Ectodermal cell (in vitro differentiated cells): ENCODE measurements around the gene EMSY. TPM values are rescaled to one million over a fixed set of nuclear protein-coding genes. Genes with fewer than 3 reads are reported as not detected.
"Not testable (repeated sequence)": the region's sequence is repeated elsewhere in the genome, so short reads cannot be mapped to it uniquely, and the experiment has no call there.

ENCODE experiments used
- H3K27ac ChIP-seq: 2 replicates; pipeline ENCODE4 v1.7.0; 2013; ENCODE audit warnings: mild to moderate bottlenecking, low read depth, low read length; ENCODE audit not compliant: insufficient read depth, poor library complexity, severe bottlenecking
- H3K27me3 ChIP-seq: 2 replicates; pipeline ENCODE4 v1.7.0; 2013; ENCODE audit warnings: mild to moderate bottlenecking, low read length; ENCODE audit not compliant: insufficient read depth, control insufficient read depth, poor library complexity, severe bottlenecking
- H3K36me3 ChIP-seq: one replicate; pipeline ENCODE4 v1.7.0; 2013; ENCODE audit warnings: low read length; ENCODE audit not compliant: control insufficient read depth, insufficient read depth
- H3K4me1 ChIP-seq: one replicate; pipeline ENCODE4 v1.7.0; 2013; ENCODE audit warnings: low read length; ENCODE audit not compliant: control insufficient read depth, insufficient read depth
- H3K4me3 ChIP-seq: 2 replicates; pipeline ENCODE4 v1.7.0; 2013; ENCODE audit warnings: low read depth, low read length, control low read depth; ENCODE audit not compliant: insufficient read depth
- H3K9me3 ChIP-seq: 2 replicates; pipeline ENCODE4 v1.7.0; 2013; ENCODE audit warnings: mild to moderate bottlenecking, low read length, moderate library complexity; ENCODE audit not compliant: control insufficient read depth
- WGBS, 2 experiments: methylation state at CpG; one replicate each; pipeline ENCODE4 v1.1.7; 2013; ENCODE audit warnings: missing lambda C conversion rate in 2 of 2; 5-methylcytosine and 5-hydroxymethylcytosine counted together
- polyA plus RNA-seq, 4 experiments: library from polyadenylated mRNA; stranded (reverse); fragments of 50-300 nt; gene quantifications; one replicate each; pipeline ENCODE4 v1.2.3, GENCODE V29; 2013

EMSY gene, protein sequence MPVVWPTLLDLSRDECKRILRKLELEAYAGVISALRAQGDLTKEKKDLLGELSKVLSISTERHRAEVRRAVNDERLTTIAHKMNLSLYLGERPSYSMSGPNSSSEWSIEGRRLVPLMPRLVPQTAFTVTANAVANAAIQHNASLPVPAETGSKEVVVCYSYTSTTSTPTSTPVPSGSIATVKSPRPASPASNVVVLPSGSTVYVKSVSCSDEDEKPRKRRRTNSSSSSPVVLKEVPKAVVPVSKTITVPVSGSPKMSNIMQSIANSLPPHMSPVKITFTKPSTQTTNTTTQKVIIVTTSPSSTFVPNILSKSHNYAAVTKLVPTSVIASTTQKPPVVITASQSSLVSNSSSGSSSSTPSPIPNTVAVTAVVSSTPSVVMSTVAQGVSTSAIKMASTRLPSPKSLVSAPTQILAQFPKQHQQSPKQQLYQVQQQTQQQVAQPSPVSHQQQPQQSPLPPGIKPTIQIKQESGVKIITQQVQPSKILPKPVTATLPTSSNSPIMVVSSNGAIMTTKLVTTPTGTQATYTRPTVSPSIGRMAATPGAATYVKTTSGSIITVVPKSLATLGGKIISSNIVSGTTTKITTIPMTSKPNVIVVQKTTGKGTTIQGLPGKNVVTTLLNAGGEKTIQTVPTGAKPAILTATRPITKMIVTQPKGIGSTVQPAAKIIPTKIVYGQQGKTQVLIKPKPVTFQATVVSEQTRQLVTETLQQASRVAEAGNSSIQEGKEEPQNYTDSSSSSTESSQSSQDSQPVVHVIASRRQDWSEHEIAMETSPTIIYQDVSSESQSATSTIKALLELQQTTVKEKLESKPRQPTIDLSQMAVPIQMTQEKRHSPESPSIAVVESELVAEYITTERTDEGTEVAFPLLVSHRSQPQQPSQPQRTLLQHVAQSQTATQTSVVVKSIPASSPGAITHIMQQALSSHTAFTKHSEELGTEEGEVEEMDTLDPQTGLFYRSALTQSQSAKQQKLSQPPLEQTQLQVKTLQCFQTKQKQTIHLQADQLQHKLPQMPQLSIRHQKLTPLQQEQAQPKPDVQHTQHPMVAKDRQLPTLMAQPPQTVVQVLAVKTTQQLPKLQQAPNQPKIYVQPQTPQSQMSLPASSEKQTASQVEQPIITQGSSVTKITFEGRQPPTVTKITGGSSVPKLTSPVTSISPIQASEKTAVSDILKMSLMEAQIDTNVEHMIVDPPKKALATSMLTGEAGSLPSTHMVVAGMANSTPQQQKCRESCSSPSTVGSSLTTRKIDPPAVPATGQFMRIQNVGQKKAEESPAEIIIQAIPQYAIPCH (N-terminal part only)
- polyA plus RNA-seq (2013, experiment 1 of 4) = 54.3 TPM
- 57.2 TPM for polyA plus RNA-seq (2013, experiment 2 of 4)
- 50.2 TPM for polyA plus RNA-seq (2013, experiment 3 of 4)
- polyA plus RNA-seq (2013, experiment 4 of 4) = 57.9 TPM

DNA sequence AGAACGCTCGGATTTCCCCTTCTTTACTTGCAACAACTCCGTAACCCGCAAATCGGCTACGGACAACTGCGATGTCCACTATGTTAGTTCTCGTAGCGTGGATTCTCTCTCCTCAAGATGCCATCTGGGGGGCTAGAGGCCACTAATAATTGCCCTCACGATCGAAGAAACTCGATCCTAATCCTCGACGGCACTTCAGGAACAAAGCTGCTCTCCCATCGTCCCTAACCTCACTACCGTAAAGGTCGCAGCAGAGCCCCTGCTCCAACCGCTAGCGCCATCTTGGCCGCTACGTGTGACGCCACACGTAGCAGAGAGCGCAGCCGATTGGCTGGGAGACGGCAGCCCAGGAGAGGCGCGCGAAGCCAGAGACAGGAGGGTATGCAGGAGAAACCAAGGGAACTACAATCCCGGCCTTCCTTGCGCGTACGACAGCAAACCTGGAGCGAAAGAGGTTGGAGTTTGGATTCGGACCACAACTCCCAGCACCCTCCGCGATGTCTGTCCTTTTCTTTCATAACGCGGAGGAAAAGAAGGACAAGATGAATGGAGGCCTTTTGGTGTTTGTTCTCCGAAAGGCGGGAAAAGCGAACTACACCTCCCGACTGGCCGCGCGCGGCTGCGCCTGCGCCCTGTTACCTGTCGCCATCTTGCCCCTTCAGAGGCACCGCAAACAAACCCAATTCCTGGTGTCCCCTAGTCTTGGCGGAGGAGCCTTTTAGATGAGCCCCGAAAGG lies at the start of gene EMSY:
TSS of gene EMSY (plus strand) at position 635 of the 737 bp plus-strand sequence. CDS start 1,921 bp downstream, outside the sequence.
- WGBS, 2 experiments = 0% methylated on average over 53 of the region's 53 CpGs
- Histone ChIP-seq H3K4me3 (peak within 1 kb of the TSS; percentile 86), H3K27ac (peak within 1 kb of the TSS; percentile 96), H3K27me3 (no peaks in the 10 kb centered on the region), H3K4me1 (peaks cover 29% of the 10 kb centered on the region), H3K36me3 (peaks cover 6% of the 10 kb centered on the region), H3K9me3 (no peaks in the 10 kb centered on the region)

DNA sequence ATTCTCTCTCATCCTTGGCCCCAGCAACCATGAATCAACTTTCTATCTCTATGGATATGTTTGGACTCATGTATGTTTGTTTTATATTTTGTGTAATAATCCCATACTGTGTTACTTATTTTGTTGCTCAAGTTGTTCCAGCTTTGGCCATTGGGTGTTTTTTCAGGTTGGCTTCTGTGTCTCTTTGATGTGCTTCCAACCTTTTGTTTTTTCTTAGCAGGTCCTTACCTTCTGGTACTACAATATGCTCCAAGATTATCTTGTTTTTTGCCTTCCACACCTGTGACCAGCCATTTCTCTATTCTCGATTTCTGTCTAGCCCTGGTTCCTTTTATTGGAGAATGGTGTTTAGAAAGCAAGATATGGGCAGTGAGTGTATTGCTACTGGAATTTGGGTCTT lies 49.5 kb upstream of the EMSY start:
- no peaks in the 10 kb centered on the region for H3K36me3 ChIP-seq
- no peaks in the 10 kb centered on the region for H3K27me3 ChIP-seq
- H3K27ac ChIP-seq = no peak overlapping the region
- H3K4me1 ChIP-seq = no peaks in the 10 kb centered on the region
- no peaks in the 10 kb centered on the region for H3K9me3 ChIP-seq
- WGBS, 2 experiments = 83 to 100% methylated on average over 1 of the region's 1 CpG
- H3K4me3 ChIP-seq = no peak overlapping the region

DNA sequence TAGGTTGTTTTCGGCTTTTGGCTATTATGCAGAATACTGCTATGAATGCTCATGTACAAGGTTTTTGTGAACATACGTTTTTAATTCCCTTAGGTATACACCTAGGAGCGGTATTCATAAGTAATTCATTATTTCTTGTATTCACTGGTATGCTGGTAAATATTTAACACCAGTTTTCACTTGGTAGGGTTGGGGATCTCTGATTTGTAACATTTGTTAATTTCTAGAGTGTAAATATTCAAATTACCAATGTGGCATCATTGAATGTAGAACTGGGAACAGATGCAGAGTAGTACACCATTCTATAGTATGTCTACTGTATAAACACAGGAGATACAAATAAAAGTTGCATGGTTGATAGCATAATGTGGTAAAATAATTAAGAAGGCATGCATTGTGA lies 47.4 kb upstream of the EMSY start:
- Histone ChIP-seq H3K9me3 (no peaks in the 10 kb centered on the region), H3K36me3 (no peaks in the 10 kb centered on the region), H3K4me3 (no peak overlapping the region), H3K4me1 (no peaks in the 10 kb centered on the region), H3K27ac (no peak overlapping the region), H3K27me3 (no peaks in the 10 kb centered on the region)
- 90% methylated on average over 3 of the region's 3 CpGs; no CpG with 5 or more reads in 1 of the 2 experiments for WGBS, 2 experiments

DNA sequence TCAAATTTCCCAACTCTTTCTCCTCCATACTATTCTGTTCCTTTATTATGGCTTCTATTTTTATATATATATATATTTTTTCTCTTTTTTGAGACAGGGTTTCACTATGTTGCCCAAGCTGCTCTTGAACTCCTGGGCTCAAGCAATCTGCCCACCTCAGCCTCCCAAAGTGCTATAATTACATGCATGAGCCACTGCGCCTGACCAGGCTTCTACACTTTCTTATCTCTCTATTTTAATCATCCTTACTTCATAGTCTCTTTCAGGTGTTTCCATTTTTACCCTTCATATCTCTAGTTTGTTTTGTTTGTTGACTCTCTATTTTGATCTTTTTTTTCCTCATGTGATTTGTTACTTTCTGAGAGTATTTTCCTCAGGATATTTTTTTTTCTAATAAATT lies 43.9 kb upstream of the EMSY start:
- H3K4me3 ChIP-seq = no peak overlapping the region
- 89 to 96% methylated on average over 1 of the region's 1 CpG for WGBS, 2 experiments
- H3K27me3 ChIP-seq = no peaks in the 10 kb centered on the region
- H3K9me3 ChIP-seq = no peaks in the 10 kb centered on the region
- no peaks in the 10 kb centered on the region for H3K36me3 ChIP-seq
- no peak overlapping the region for H3K27ac ChIP-seq
- H3K4me1 ChIP-seq = no peaks in the 10 kb centered on the region

DNA sequence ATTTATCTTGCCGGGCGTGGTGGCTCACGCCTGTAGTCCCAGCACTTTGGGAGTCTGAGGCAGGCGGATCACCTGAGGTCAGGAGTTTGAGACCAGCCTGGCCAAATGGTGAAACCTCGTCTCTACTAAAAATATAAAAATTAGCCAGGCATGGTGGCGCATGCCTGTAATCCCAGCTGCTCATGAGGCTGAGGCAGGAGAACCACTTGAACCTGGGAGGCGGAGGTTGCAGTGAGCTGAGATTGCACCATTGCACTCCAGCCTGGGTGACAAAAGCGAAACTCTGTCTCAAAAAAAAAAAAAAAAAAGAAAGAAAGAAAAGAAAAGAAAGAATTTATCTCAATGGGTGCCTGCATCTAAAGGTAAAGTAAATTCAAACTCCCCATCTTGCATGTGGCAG lies 43.3 kb upstream of the EMSY start:
- not testable (repeated sequence) for H3K27me3 ChIP-seq, H3K36me3 ChIP-seq, H3K27ac ChIP-seq, H3K9me3 ChIP-seq, H3K4me1 ChIP-seq, H3K4me3 ChIP-seq
- WGBS, 2 experiments = 93 to 96% methylated on average over 7 to 8 of the region's 8 CpGs

DNA sequence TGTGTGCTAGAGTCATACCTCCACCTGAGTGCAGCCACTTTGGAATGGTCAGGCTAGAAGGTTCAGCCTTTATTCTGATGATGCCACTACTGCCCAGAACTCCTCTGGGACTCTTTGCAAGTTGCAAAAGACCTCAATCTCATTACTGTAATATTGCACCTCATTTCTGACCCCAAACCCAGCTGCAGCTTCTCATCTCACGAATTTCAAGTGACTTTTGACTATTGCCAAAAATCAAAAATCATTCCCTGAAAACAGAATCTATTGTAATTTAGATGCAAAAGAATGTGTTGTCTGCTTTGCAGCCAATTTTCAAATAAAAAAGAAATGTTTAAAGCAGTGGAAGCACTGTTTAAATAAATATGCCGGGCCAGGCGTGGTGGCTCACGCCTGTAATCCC lies 38.5 kb upstream of the EMSY start:
- Histone ChIP-seq H3K4me3 (no peak overlapping the region), H3K36me3 (no peaks in the 10 kb centered on the region), H3K27me3 (no peaks in the 10 kb centered on the region), H3K9me3 (no peaks in the 10 kb centered on the region), H3K27ac (no peak overlapping the region), H3K4me1 (no peaks in the 10 kb centered on the region)
- WGBS, 2 experiments = 90 to 98% methylated on average over 4 of the region's 4 CpGs

DNA sequence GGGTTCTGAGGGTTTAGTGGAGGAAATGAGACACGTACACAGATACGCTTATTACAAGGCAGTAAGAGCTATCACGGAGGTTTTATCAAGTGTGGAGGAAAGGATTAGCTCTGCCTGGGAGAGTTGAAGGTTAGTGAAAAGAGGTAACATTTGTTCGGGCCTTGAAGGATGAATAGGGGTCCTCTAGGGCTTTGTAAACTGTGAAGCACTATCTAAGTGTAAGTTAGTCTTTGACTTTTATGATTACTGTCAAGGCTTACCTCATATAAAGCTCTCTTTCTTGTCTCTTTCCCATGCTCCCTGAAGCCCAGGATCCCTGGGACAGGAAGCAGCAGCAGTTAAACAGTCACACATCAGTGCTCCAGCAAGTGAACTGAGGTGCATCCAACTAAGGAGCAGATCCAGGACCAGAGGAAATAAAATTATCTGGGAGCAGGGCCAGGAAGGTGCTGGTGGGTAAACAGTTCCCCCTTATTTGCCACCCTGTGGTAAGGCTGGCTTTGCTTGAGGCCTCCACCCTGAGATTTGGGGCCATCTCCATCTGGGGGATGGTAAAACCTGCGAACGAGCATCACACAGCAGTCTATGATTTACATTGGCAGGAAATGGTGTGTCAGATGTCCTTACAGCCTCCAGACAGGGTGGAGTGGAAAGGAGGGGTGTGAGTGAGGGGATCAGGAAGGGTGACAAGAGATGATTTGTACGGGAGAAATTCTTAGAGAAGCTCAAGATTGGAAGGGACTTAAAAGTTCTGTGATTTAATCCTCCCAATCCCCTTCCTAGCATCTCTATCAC lies 36.5 kb upstream of the EMSY start:
- Histone ChIP-seq H3K27me3 (no peaks in the 10 kb centered on the region), H3K27ac (peak overlapping the region; percentile 8), H3K4me1 (no peaks in the 10 kb centered on the region), H3K9me3 (no peaks in the 10 kb centered on the region), H3K36me3 (no peaks in the 10 kb centered on the region), H3K4me3 (no peak overlapping the region)
- 76 to 83% methylated on average over 7 of the region's 7 CpGs for WGBS, 2 experiments

DNA sequence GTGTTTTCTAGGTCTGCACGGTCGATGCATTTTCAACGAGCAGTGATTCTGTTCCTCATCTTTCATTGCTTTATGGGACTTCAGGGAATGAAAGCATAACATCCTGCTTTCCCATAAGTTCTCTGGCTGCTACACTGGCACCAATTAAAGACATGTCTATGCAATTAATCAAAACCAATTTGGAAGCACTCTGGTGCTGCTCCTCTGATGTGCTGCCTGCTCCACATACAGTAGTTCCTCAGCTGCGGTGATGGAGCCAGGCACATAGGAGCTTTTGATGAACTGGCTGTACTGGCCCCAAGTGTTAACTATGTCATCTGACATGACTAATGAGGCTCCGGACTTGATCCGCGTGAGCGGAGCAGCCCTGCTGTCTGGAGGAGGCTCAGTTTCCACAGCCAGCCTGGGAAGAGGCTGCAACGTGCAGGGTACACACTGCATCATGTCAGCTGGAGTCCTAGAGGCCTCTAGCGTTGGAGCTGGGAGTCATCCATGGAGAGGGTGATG lies 33.9 kb upstream of the EMSY start:
- WGBS, 2 experiments = 95% methylated on average over 10 of the region's 10 CpGs
- no peaks in the 10 kb centered on the region for H3K4me1 ChIP-seq
- no peaks in the 10 kb centered on the region for H3K9me3 ChIP-seq
- no peak overlapping the region for H3K4me3 ChIP-seq
- H3K27ac ChIP-seq = no peak overlapping the region
- H3K27me3 ChIP-seq = no peaks in the 10 kb centered on the region
- no peaks in the 10 kb centered on the region for H3K36me3 ChIP-seq

DNA sequence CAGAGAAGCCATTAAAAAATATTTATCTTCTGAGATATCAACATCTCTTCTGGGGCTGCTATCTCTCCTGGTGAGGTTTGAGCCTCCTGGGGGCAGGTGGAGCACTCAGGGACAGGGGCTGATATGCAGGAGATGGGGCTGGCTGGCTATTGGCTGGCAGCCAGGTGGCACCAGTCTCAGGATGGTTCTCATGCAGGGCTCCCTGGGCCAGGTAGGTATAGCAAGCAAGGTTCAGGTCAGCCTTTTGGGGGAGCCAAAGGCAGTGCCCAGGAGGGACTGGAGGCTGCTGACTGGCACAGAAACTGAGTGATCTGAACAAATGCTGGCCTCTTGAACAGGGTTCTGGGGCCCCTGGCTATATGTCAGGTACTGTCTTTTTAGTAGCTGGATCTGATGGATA lies 29.7 kb upstream of the EMSY start:
- no peaks in the 10 kb centered on the region for H3K4me1 ChIP-seq
- H3K27me3 ChIP-seq = no peaks in the 10 kb centered on the region
- no peaks in the 10 kb centered on the region for H3K9me3 ChIP-seq
- H3K4me3 ChIP-seq = no peak overlapping the region
- H3K27ac ChIP-seq = no peak overlapping the region
- no peaks in the 10 kb centered on the region for H3K36me3 ChIP-seq
